H1 (cell line): ENCODE measurements around the gene EPHA2.
"Not testable (repeated sequence)": the region's sequence is repeated elsewhere in the genome, so short reads cannot be mapped to it uniquely, and the experiment has no call there.

Experiments used
- BCL11A ChIP-seq, 2 experiments: IDR thresholded peaks; one replicate each; pipeline ENCODE4 v1.6.1; 2011; ENCODE audit warnings: low read depth in 2 of 2, low read length in 2 of 2, mild to moderate bottlenecking in 2 of 2
- EGR1 ChIP-seq: IDR thresholded peaks from 2 replicates; pipeline ENCODE4 v1.6.1; 2011; ENCODE audit warnings: low read depth, low read length, borderline replicate concordance
- EZH2 ChIP-seq: fragments of 200-600 bp; sonication (generic); IDR thresholded peaks from 2 replicates; pipeline ENCODE4 v1.7.1; 2012; ENCODE audit warnings: low read depth, mild to moderate bottlenecking, moderate library complexity, low read length, inconsistent platforms; ENCODE audit not compliant: severe bottlenecking
- GABPA ChIP-seq: IDR thresholded peaks from 2 replicates; pipeline ENCODE4 v1.6.1; 2011; ENCODE audit warnings: mild to moderate bottlenecking, low read length, moderate library complexity, borderline replicate concordance; ENCODE audit not compliant: insufficient read depth
- HDAC6 ChIP-seq: IDR thresholded peaks from one replicate; pipeline ENCODE4 v1.7.1; 2012; ENCODE audit warnings: low read depth, mild to moderate bottlenecking, inconsistent platforms, low read length, moderate library complexity
- POLR2A ChIP-seq, 2 experiments: IDR thresholded peaks; 1 replicate in 1 of 2; 2 replicates in 1 of 2; pipeline ENCODE4 v1.6.1; 2011; ENCODE audit warnings: low read depth in 2 of 2, low read length in 2 of 2, mild to moderate bottlenecking in 2 of 2; ENCODE audit errors: control extremely low read depth in 1 of 2
- POLR2AphosphoS5 ChIP-seq: IDR thresholded peaks from 2 replicates; pipeline ENCODE4 v1.6.1; 2011; ENCODE audit warnings: low read depth, low read length
- RAD21 ChIP-seq, 2 experiments: IDR thresholded peaks in 1 of 2; conservative IDR thresholded peaks in 1 of 2; 2 replicates each; pipeline ENCODE4 v1.6.1; 2011; ENCODE audit warnings: low read depth in 2 of 2, low read length in 2 of 2, improper control_type of control experiment in 1 of 2, inconsistent platforms in 1 of 2, mild to moderate bottlenecking in 1 of 2, moderate library complexity in 1 of 2
- TBP ChIP-seq: IDR thresholded peaks from 2 replicates; pipeline ENCODE4 v1.6.1; 2011; ENCODE audit warnings: low read depth, low read length, improper control_type of control experiment
- TF ChIP-seq, protein P1 (sequence below), 3 experiments: IDR thresholded peaks; 1 replicate in 2 of 3; 2 replicates in 1 of 3; pipeline versions ENCODE4 v1.5.1 to v1.6.1; 2011; ENCODE audit warnings: low read length in 3 of 3, mild to moderate bottlenecking in 3 of 3, inconsistent platforms in 2 of 3, low read depth in 1 of 3, moderate library complexity in 1 of 3; ENCODE audit not compliant: insufficient read depth in 1 of 3; ENCODE audit errors: control extremely low read depth in 1 of 3
- TF ChIP-seq, protein P2 (sequence below): IDR thresholded peaks from 2 replicates; pipeline ENCODE4 v1.6.1; 2012; ENCODE audit warnings: inconsistent platforms

GRCh38 chr1:16196139-16196538 lies 40.3 kb upstream of the EPHA2 start:
- TF ChIP-seq BCL11A (IDR thresholded peaks at IDR 0.05; ENCODE audit: low read depth in 2 of 2, low read length in 2 of 2); HDAC6; RAD21 (IDR thresholded peaks at IDR 0.05 in 1 of 2, conservative IDR thresholded peaks at IDR 0.05 in 1 of 2; ENCODE audit: low read depth in 2 of 2, low read length in 2 of 2); POLR2A (IDR thresholded peaks at IDR 0.05; ENCODE audit: control extremely low read depth in 1 of 2, low read depth in 2 of 2, low read length in 2 of 2); EZH2; POLR2AphosphoS5; TBP; GABPA; EGR1: not testable (repeated sequence)
- TF ChIP-seq, protein P1, sequence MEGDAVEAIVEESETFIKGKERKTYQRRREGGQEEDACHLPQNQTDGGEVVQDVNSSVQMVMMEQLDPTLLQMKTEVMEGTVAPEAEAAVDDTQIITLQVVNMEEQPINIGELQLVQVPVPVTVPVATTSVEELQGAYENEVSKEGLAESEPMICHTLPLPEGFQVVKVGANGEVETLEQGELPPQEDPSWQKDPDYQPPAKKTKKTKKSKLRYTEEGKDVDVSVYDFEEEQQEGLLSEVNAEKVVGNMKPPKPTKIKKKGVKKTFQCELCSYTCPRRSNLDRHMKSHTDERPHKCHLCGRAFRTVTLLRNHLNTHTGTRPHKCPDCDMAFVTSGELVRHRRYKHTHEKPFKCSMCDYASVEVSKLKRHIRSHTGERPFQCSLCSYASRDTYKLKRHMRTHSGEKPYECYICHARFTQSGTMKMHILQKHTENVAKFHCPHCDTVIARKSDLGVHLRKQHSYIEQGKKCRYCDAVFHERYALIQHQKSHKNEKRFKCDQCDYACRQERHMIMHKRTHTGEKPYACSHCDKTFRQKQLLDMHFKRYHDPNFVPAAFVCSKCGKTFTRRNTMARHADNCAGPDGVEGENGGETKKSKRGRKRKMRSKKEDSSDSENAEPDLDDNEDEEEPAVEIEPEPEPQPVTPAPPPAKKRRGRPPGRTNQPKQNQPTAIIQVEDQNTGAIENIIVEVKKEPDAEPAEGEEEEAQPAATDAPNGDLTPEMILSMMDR (IDR thresholded peaks at IDR 0.05; ENCODE audit: control extremely low read depth in 1 of 3, insufficient read depth in 1 of 3, low read depth in 1 of 3, low read length in 3 of 3): not testable (repeated sequence)
- TF ChIP-seq, protein P2, sequence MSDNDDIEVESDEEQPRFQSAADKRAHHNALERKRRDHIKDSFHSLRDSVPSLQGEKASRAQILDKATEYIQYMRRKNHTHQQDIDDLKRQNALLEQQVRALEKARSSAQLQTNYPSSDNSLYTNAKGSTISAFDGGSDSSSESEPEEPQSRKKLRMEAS: not testable (repeated sequence)
